ENCODE results near the gene KIAA1191. TPM values are rescaled to one million over a fixed set of nuclear protein-coding genes. Genes with fewer than 3 reads are reported as not detected.

KIAA1191 gene
- total and polyA plus RNA-seq, 2 of the 8 experiments (the other 6 are each of a cell fraction or from before 2014, with no cell fraction given): 86.4 to 88.0 TPM

GRCh38 chr5:176384366-176384930 lies 22.9 kb upstream of the KIAA1191 start (continued):
- TF ChIP-seq CHD7 (IDR thresholded peaks at IDR 0.05; ENCODE audit: insufficient replicate concordance, low read length) (no peak), E2F6 (IDR thresholded peaks at IDR 0.05) (no peak), TAF7 (optimal IDR thresholded peaks at IDR 0.05; ENCODE audit: borderline replicate concordance, low read depth, low read length) (no peak), TCF12 (IDR thresholded peaks at IDR 0.05; ENCODE audit: low read depth, low read length) (no peak), KDM1A (IDR thresholded peaks at IDR 0.05; ENCODE audit: borderline replicate concordance, low read length) (no peak), SIRT6 (IDR thresholded peaks at IDR 0.05; ENCODE audit: low read length) (no peak), PHF8 (conservative IDR thresholded peaks at IDR 0.05; ENCODE audit: low read depth, low read length) (no peak), RBBP5 (IDR thresholded peaks at IDR 0.05; ENCODE audit: borderline replicate concordance, low read depth, low read length) (no peak), JUN (IDR thresholded peaks at IDR 0.05; ENCODE audit: low read depth, low read length) (no peak)
- TF ChIP-seq, protein P1, sequence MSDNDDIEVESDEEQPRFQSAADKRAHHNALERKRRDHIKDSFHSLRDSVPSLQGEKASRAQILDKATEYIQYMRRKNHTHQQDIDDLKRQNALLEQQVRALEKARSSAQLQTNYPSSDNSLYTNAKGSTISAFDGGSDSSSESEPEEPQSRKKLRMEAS (IDR thresholded peaks at IDR 0.05): no peak
